ENCODE results near the gene STPG1. TPM values are rescaled to one million over a fixed set of nuclear protein-coding genes. Genes with fewer than 3 reads are reported as not detected.
A peak's percentile ranks its signal among the peaks of the same experiment; 100 is the strongest.

The STPG1 gene
- total and polyA plus RNA-seq, 8 donors, result 0.45 to 51.0 (median 4.4) TPM; not detected in 1

DNA sequence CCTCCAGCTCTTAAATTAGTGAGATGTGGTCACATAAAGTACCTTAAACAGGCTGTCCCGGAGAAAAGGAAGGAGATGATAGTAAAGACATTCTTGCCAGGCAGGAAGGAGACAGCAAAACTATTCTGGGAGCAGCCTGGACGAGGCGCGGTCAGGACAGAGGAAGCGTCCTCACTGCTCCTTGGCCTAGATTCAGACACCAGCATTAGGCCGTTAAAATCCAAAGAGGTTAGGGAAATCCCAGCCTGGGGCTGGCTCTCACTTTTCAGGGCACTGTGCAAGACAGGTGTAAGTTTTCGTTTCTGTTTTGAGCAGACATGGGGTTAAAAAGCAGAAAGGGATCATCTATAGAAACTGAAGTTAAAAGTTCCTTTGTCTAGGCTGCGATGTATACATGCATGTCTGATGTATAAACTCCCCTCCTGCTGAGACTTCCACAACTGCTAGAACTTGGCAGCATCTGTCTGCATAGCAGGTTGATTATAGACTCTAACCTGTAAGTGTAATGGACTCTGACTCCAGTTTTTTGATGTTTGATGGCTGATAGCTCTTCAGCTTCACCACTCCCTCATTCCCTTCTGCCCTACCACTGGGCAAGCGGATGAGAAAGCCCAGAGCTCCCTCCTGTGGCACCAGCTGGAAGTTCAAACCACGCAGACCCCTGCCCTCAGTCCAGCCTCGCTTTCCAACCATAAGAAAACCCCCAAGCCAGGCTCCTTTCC lies 21.5 kb downstream of the STPG1 start:
- H3K4me1 ChIP-seq, result peaks cover 0 to 38% (median 21%) of the 10 kb centered on the region in 4 donors
- peaks cover 0 to 6% (median 0%) of the 10 kb centered on the region in 4 donors for H3K36me3 ChIP-seq
- intact Hi-C loops (cut with DNase I; ENCODE audit: low total_unique reads), result no loop called here
- peak overlapping the region in 1 of 4 donors; percentile 3 for H3K4me3 ChIP-seq
- no peaks in the 10 kb centered on the region for H3K27me3 ChIP-seq
- 38 to 53% (median 49%) methylated on average over 11 of the region's 11 CpGs for WGBS, 5 donors
- peak; percentile 64 to 84 for DNase-seq
- TF ChIP-seq POLR2AphosphoS5 (IDR thresholded peaks at IDR 0.05) (peak in 1 of 3 donors; percentile 17), POLR2A (IDR thresholded peaks at IDR 0.05) (no peak), CTCF (IDR thresholded peaks at IDR 0.05) (peak in 5 of 7 experiments; percentile 54 to 81 (median 74)), EP300 (IDR thresholded peaks at IDR 0.05) (no peak)
- H3K9me3 ChIP-seq, result no peaks in the 10 kb centered on the region
- H3K27ac ChIP-seq, result peak overlapping the region; percentile 12 to 84 (median 83)

DNA sequence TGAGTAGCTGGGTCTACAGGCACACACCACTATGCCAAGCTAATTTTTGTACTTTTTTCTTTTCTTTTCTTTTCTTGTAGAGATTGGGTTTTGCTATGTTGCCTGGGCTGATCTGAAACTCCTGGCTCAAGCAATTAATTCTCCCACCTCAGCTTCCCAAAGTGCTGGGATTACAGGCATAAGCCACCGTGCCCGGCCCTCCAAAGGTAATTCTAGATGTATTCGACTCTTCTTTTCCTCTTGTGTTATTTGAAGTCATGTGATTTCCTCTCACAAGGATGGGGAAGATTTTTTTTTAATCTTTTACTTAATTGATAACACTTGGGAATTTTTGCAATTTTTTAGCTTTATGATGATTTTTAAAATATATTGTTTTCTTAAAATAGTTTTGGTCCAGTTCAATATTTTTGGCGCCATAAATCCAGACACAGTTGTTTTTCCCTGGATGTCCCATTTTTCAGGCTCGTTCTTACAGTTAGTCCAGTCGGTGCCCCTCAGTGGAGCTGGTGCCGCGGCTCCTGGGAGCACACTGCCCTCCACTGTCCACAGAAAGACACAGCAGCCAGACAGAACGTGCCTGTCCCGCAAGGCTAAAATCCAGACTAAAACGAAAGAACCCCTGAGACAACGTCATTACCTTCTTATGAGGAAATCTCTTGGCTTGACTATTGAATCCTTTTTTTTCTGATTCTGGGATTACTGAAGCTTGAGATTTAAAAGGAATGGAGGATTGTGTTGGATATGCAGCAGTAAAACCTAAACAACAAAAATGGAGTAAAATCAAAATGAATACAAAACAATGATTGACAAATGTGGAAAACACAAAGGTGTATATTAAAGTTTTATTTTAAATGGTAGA lies 22.4 kb downstream of the STPG1 start:
- peak; percentile 77 to 92 for DNase-seq
- Histone ChIP-seq H3K36me3 (peaks cover 0 to 7% (median 0%) of the 10 kb centered on the region in 4 donors), H3K9me3 (no peaks in the 10 kb centered on the region), H3K27ac (peak overlapping the region in 4 of 5 donors; percentile 67 to 84 (median 84)), H3K4me3 (peak overlapping the region in 1 of 4 donors; percentile 3), H3K4me1 (peaks cover 0 to 43% (median 26%) of the 10 kb centered on the region in 4 donors), H3K27me3 (no peaks in the 10 kb centered on the region)
- TF ChIP-seq POLR2AphosphoS5 (IDR thresholded peaks at IDR 0.05), result peak in 2 of 3 donors; percentile 14 to 57
- TF ChIP-seq CTCF (IDR thresholded peaks at IDR 0.05), result peak in 5 of 7 experiments; percentile 83 to 96 (median 90)
- TF ChIP-seq EP300 (IDR thresholded peaks at IDR 0.05), result no peak
- WGBS, 5 donors, result 12 to 18% (median 16%) methylated on average over 12 of the region's 12 CpGs
- intact Hi-C loops (cut with DNase I; ENCODE audit: low total_unique reads), result no loop called here

- DNase-seq, result no peak
- peaks cover 0 to 7% (median 0%) of the 10 kb centered on the region in 4 donors for H3K36me3 ChIP-seq
- no peaks in the 10 kb centered on the region for H3K9me3 ChIP-seq
- no peak for TF ChIP-seq CTCF (IDR thresholded peaks at IDR 0.05)
- 35 to 71% (median 58%) methylated on average over 4 of the region's 4 CpGs for WGBS, 5 donors
- H3K27ac ChIP-seq, result no peak overlapping the region
- peaks cover 0 to 60% (median 32%) of the 10 kb centered on the region in 4 donors for H3K4me1 ChIP-seq
- H3K4me3 ChIP-seq, result no peak overlapping the region
- intact Hi-C loops (cut with DNase I; ENCODE audit: low total_unique reads), result loop anchor here (5.0 kb wide), 1 partner anchor 187 kb away; no protein-coding TSS in a partner anchor
- no peaks in the 10 kb centered on the region for H3K27me3 ChIP-seq
Measured at GRCh38 chr1:24389231-24389678, 24.3 kb downstream of the STPG1 start.

- H3K27ac ChIP-seq, result no peak overlapping the region
- intact Hi-C loops (cut with DNase I; ENCODE audit: low total_unique reads), result loop anchor here (5.0 kb wide), 1 partner anchor 186 kb away; no protein-coding TSS in a partner anchor
- peaks cover 0 to 7% (median 0%) of the 10 kb centered on the region in 4 donors for H3K36me3 ChIP-seq
- no peaks in the 10 kb centered on the region for H3K27me3 ChIP-seq
- peaks cover 0 to 66% (median 35%) of the 10 kb centered on the region in 4 donors for H3K4me1 ChIP-seq
- DNase-seq, result no peak
- 88 to 96% (median 93%) methylated on average over 8 of the region's 8 CpGs for WGBS, 5 donors
- no peak for TF ChIP-seq POLR2A (IDR thresholded peaks at IDR 0.05)
- no peak for TF ChIP-seq CTCF (IDR thresholded peaks at IDR 0.05)
- TF ChIP-seq EP300 (IDR thresholded peaks at IDR 0.05), result no peak
- no peak for TF ChIP-seq POLR2AphosphoS5 (IDR thresholded peaks at IDR 0.05)
- H3K4me3 ChIP-seq, result no peak overlapping the region
- H3K9me3 ChIP-seq, result no peaks in the 10 kb centered on the region
Measured at GRCh38 chr1:24388331-24388885, 25.2 kb downstream of the STPG1 start.

Measured in stomach (tissue), 9 donors.